ENCODE results near the gene GAST. TPM values are rescaled to one million over a fixed set of nuclear protein-coding genes. Genes with fewer than 3 reads are reported as not detected.

Gene GAST
- total and polyA plus RNA-seq, 10 of the 15 experiments (the other 5 are each of a cell fraction or from before 2014, with no cell fraction given): not detected

DNA sequence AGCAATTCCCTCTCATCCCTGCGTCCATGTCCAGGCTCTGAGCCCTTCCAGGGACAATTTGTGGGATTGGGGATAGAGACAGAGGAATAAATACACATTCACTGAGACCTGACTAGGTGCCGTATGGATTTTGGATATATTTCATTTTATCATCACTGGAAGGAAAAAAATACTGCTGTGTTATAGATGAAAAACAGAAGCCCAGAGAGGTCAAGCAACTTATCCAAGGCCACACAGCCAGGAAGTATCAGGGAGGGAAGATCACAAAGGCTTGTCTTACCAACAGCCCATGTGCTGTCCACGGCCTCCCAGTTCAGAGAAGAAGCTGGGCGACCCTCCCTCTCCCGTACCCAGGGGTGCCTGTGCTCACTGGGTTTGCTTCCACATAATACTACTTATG is 28.4 kb downstream of the GAST start (continued):
- TF ChIP-seq CBX5 (IDR thresholded peaks at IDR 0.05; ENCODE audit: low read depth): no peak
- TF ChIP-seq NFIC (IDR thresholded peaks at IDR 0.05; ENCODE audit: low read depth, low read length): no peak
- TF ChIP-seq YBX1 (IDR thresholded peaks at IDR 0.05): no peak
- TF ChIP-seq ESRRA (IDR thresholded peaks at IDR 0.05; ENCODE audit: low read length): no peak
- TF ChIP-seq, protein P1, sequence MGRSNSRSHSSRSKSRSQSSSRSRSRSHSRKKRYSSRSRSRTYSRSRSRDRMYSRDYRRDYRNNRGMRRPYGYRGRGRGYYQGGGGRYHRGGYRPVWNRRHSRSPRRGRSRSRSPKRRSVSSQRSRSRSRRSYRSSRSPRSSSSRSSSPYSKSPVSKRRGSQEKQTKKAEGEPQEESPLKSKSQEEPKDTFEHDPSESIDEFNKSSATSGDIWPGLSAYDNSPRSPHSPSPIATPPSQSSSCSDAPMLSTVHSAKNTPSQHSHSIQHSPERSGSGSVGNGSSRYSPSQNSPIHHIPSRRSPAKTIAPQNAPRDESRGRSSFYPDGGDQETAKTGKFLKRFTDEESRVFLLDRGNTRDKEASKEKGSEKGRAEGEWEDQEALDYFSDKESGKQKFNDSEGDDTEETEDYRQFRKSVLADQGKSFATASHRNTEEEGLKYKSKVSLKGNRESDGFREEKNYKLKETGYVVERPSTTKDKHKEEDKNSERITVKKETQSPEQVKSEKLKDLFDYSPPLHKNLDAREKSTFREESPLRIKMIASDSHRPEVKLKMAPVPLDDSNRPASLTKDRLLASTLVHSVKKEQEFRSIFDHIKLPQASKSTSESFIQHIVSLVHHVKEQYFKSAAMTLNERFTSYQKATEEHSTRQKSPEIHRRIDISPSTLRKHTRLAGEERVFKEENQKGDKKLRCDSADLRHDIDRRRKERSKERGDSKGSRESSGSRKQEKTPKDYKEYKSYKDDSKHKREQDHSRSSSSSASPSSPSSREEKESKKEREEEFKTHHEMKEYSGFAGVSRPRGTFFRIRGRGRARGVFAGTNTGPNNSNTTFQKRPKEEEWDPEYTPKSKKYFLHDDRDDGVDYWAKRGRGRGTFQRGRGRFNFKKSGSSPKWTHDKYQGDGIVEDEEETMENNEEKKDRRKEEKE (IDR thresholded peaks at IDR 0.05): no peak
- TF ChIP-seq, protein P2, sequence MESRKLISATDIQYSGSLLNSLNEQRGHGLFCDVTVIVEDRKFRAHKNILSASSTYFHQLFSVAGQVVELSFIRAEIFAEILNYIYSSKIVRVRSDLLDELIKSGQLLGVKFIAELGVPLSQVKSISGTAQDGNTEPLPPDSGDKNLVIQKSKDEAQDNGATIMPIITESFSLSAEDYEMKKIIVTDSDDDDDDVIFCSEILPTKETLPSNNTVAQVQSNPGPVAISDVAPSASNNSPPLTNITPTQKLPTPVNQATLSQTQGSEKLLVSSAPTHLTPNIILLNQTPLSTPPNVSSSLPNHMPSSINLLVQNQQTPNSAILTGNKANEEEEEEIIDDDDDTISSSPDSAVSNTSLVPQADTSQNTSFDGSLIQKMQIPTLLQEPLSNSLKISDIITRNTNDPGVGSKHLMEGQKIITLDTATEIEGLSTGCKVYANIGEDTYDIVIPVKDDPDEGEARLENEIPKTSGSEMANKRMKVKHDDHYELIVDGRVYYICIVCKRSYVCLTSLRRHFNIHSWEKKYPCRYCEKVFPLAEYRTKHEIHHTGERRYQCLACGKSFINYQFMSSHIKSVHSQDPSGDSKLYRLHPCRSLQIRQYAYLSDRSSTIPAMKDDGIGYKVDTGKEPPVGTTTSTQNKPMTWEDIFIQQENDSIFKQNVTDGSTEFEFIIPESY (IDR thresholded peaks at IDR 0.05): no peak

DNA sequence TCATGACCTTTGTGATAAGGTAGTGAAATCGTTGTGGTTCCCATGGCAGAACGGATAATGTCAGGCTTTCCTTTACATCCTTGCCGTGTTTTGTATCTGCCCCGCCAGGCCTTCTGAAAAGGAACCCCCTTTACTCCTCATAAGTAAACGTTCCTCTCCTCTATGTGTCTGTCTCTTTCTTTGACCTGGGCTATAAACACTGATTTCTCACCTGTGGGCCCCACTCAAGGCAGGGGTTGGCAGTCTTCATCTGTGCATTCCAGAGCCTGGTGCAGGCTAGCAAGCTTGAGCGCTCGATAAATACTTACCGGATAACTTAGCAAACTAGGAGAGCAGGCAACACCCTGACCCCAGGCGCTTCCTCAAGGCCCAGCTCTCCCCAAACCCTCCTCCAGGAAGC is 29.6 kb downstream of the GAST start:
- ChIA-PET POLR2A (interaction anchor here (0.5 kb wide), 1 partner anchor 12 kb away, joined by 4 read pairs; no protein-coding TSS in a partner anchor), CTCF (interaction anchor here (1.4 to 1.5 kb wide), 2 partner anchors 217 to 440 kb away, joined by 3 read pairs; no protein-coding TSS in a partner anchor), SMC1A (ENCODE audit: uncharacterized antibody, unreplicated experiment) (no interaction called here), RAD21 (ENCODE audit: unreplicated experiment) (no interaction called here)
- Histone ChIP-seq H3K36me3 (ENCODE audit: control insufficient read depth in 2 of 2, insufficient read depth in 2 of 2, low read length in 1 of 2) (no peaks in the 10 kb centered on the region), H2AFZ (ENCODE audit: control insufficient read depth, low read depth, low read length) (no peak overlapping the region), H3K9ac (ENCODE audit: control insufficient read depth, insufficient read depth, low read length) (no peak overlapping the region), H4K20me1 (ENCODE audit: control insufficient read depth, insufficient read depth) (no peaks in the 10 kb centered on the region), H3K4me2 (ENCODE audit: control insufficient read depth, insufficient read depth) (no peak overlapping the region), H3K27me3 (replicated peaks in 1 of 2; ENCODE audit: control insufficient read depth in 2 of 2, insufficient read depth in 2 of 2, low read length in 1 of 2) (peaks cover 0 to 4% of the 10 kb centered on the region in 2 experiments; a peak in 1 of 4 replicates), H3K79me2 (ENCODE audit: control insufficient read depth, insufficient read depth, low read length) (no peaks in the 10 kb centered on the region), H3K27ac (ENCODE audit: control insufficient read depth, insufficient read depth) (no peak overlapping the region), H3K9me3 (replicated peaks; ENCODE audit: control insufficient read depth, insufficient read depth, low read length) (no peaks in the 10 kb centered on the region), H3K4me1 (ENCODE audit: control insufficient read depth, insufficient read depth, low read length) (peaks cover 3% of the 10 kb centered on the region; the same call in 1 of the 2 replicates), H3K4me3 (no peak overlapping the region)
- ATAC-seq (no peak), DNase-seq (ENCODE audit: low read depth, low spot score) (no peak), FAIRE-seq (no peak)
- BruUV-seq (replicated peaks): no TSS peak
- 64% methylated on average over 9 of the region's 9 CpGs for WGBS (ENCODE audit: insufficient coverage, insufficient replicate concordance, low lambda C conversion rate, missing lambda C conversion rate)
- intact Hi-C loops (cut with micrococcal nuclease; ENCODE audit: unreplicated experiment): no loop called here
- in situ Hi-C loops (cut with MboI): loop anchor here (5.0 kb wide), 1 partner anchor 61 kb away; no protein-coding TSS in a partner anchor
- no peak for TF ChIP-seq ZNF592 (IDR thresholded peaks at IDR 0.05)
- no peak for TF ChIP-seq ZNF207 (IDR thresholded peaks at IDR 0.05; ENCODE audit: borderline replicate concordance)
- TF ChIP-seq ATF3 (IDR thresholded peaks at IDR 0.05; ENCODE audit: borderline replicate concordance, extremely low read depth, low read depth, low read length): no peak
- TF ChIP-seq PAX8 (IDR thresholded peaks at IDR 0.05): no peak
- TF ChIP-seq MTA3 (IDR thresholded peaks at IDR 0.05; ENCODE audit: borderline replicate concordance, low read length): no peak
- TF ChIP-seq ZSCAN29 (IDR thresholded peaks at IDR 0.05): no peak
- no peak for TF ChIP-seq SPI1 (IDR thresholded peaks at IDR 0.05; ENCODE audit: borderline replicate concordance, insufficient read depth, low read depth, low read length)
- TF ChIP-seq KLF5 (IDR thresholded peaks at IDR 0.05; ENCODE audit: partially characterized antibody): no peak

Measured in GM12878 (cell line).